Endothelial cell of umbilical vein (primary cell): ENCODE measurements around the gene TECTB. TPM values are rescaled to one million over a fixed set of nuclear protein-coding genes. Genes with fewer than 3 reads are reported as not detected.
A peak's percentile ranks its signal among the peaks of the same experiment; 100 is the strongest.

Experiments
- BruUV-seq: library from RNA; stranded (reverse); fragments of 400-500 nt; replicated peaks from 2 replicates; lab custom pipeline; 2021; lab: Mats Ljungman, UMichigan
- CTCF ChIA-PET: fragments of 300-600, 350-600 bp; sonication (Branson Sonifier 250); formaldehyde crosslinking; loops from one replicate; lab custom pipeline; 2021; ENCODE audit warnings: antibody characterized with exemption, inconsistent platforms; lab: Charles Lee
- POLR2A ChIA-PET: fragments of 300-600, 350-600 bp; sonication (Branson Sonifier 250); formaldehyde crosslinking; loops from one replicate; lab custom pipeline; 2021; ENCODE audit warnings: antibody characterized with exemption, inconsistent platforms; lab: Charles Lee
- DNase-seq: peaks from one replicate; pipeline ENCODE4 v3.0.0-alpha.2; 2011; ENCODE audit warnings: low read depth, low spot score
- FAIRE-seq: peaks from 2 replicates; lab custom pipeline; 2011; peaks lifted over from hg19 to GRCh38; lab: Jason Lieb, UNC
- H2AFZ ChIP-seq: 2 replicates; pipeline ENCODE4 v1.6.0; 2012; ENCODE audit warnings: low read depth, low read length, control low read depth, inconsistent platforms
- H3K27ac ChIP-seq: 2 replicates; pipeline ENCODE4 v1.5.1; 2011; ENCODE audit warnings: low read depth, mild to moderate bottlenecking, control low read depth, low read length, moderate library complexity; ENCODE audit not compliant: insufficient read depth
- H3K27me3 ChIP-seq, 2 experiments: 2 replicates each; pipeline versions ENCODE4 v1.6.0 to v1.6.1; 2011; ENCODE audit warnings: low read length in 2 of 2, mixed read lengths in 1 of 2; ENCODE audit not compliant: control insufficient read depth in 2 of 2, insufficient read depth in 2 of 2
- H3K36me3 ChIP-seq, 2 experiments: 2 replicates in 1 of 2; 3 replicates in 1 of 2; pipeline ENCODE4 v1.5.1; 2011; ENCODE audit warnings: low read length in 2 of 2, mild to moderate bottlenecking in 1 of 2, moderate library complexity in 1 of 2; ENCODE audit not compliant: control insufficient read depth in 2 of 2, insufficient read depth in 2 of 2; ENCODE audit errors: extremely low read depth in 1 of 2
- H3K4me1 ChIP-seq: 3 replicates; pipeline ENCODE4 v1.5.1; 2011; ENCODE audit warnings: mild to moderate bottlenecking, low read length; ENCODE audit not compliant: control insufficient read depth, insufficient read depth; ENCODE audit errors: extremely low read depth
- H3K4me2 ChIP-seq: 2 replicates; pipeline ENCODE4 v1.6.1; 2011; ENCODE audit warnings: low read length, control low read depth, mixed read lengths; ENCODE audit not compliant: insufficient read depth
- H3K4me3 ChIP-seq, 3 experiments: fragments of 200-600 bp in 1 of 3; sonication (generic), shearing (Covaris generic) in 1 of 3; replicated peaks in 1 of 3; 2 replicates each; pipeline ENCODE4 v1.5.1; 2011 to 2016; ENCODE audit warnings: control low read depth in 3 of 3, low read length in 3 of 3, mild to moderate bottlenecking in 2 of 3, inconsistent platforms in 1 of 3, low read depth in 1 of 3, moderate library complexity in 1 of 3; ENCODE audit not compliant: insufficient read depth in 1 of 3
- H3K79me2 ChIP-seq: 2 replicates; pipeline ENCODE4 v1.6.0; 2012; ENCODE audit warnings: low read length, inconsistent platforms; ENCODE audit not compliant: control insufficient read depth, insufficient read depth
- H3K9ac ChIP-seq: replicated peaks from 2 replicates; pipeline ENCODE3; 2011; ENCODE audit warnings: low read length, control low read depth; ENCODE audit not compliant: insufficient read depth; ENCODE audit errors: extremely low read depth
- H3K9me1 ChIP-seq: replicated peaks from 3 replicates; pipeline ENCODE4 v1.6.0; 2011; ENCODE audit warnings: mild to moderate bottlenecking, low read length; ENCODE audit not compliant: control insufficient read depth, insufficient read depth; ENCODE audit errors: extremely low read depth
- H3K9me3 ChIP-seq: replicated peaks from 2 replicates; pipeline ENCODE4 v1.5.1; 2012; ENCODE audit warnings: low read length, inconsistent platforms; ENCODE audit not compliant: control insufficient read depth, insufficient read depth
- H4K20me1 ChIP-seq: replicated peaks from 2 replicates; pipeline ENCODE3; 2011; ENCODE audit warnings: mild to moderate bottlenecking, low read length; ENCODE audit not compliant: control insufficient read depth, insufficient read depth; ENCODE audit errors: extremely low read depth
- CTCF ChIP-seq, 2 donors: IDR thresholded peaks; 1 replicate in 1 of 2; 2 replicates in 1 of 2; pipeline ENCODE4 v1.5.1; 2011; ENCODE audit warnings: low read length in 2 of 2, mild to moderate bottlenecking in 2 of 2, moderate library complexity in 2 of 2, control low read depth in 1 of 2, inconsistent platforms in 1 of 2, low read depth in 1 of 2; ENCODE audit not compliant: insufficient read depth in 1 of 2; ENCODE audit errors: extremely low read depth in 1 of 2
- EZH2 ChIP-seq: IDR thresholded peaks from 2 replicates; pipeline ENCODE4 v1.6.1; 2012; ENCODE audit warnings: borderline replicate concordance, low read depth, mild to moderate bottlenecking, moderate library complexity, low read length, inconsistent platforms; ENCODE audit not compliant: severe bottlenecking
- GATA2 ChIP-seq: IDR thresholded peaks from 2 replicates; pipeline ENCODE4 v1.7.0; 2011; ENCODE audit warnings: low read depth, mild to moderate bottlenecking, moderate library complexity, mixed read lengths, low read length; ENCODE audit not compliant: insufficient read length, insufficient read depth
- MYC ChIP-seq: IDR thresholded peaks from one replicate; pipeline ENCODE4 v1.6.1; 2011; ENCODE audit warnings: mild to moderate bottlenecking, low read depth, low read length
- POLR2AphosphoS5 ChIP-seq: IDR thresholded peaks from 2 replicates; pipeline ENCODE4 v1.6.1; 2012; ENCODE audit warnings: low read depth, mild to moderate bottlenecking, control low read depth, low read length, moderate library complexity; ENCODE audit not compliant: insufficient read depth
- dilution Hi-C: fragments of 300-500 bp; cut with MboI; formaldehyde crosslinking; loops from one replicate; pipeline ENCODE4 v1.15.0; 2019; ENCODE audit warnings: low sequenced_read_pairs; ENCODE audit not compliant: extremely low pct_ligation_motif_present
- intact Hi-C: fragments of 100-400 bp; cut with micrococcal nuclease; formaldehyde crosslinking; loops from one replicate; pipeline ENCODE4 v1.10.0; 2022
- polyA plus RNA-seq, 4 experiments: library from polyadenylated mRNA; depleted of rRNA in 3 of 4; stranded (reverse) in 3 of 4; unstranded in 1 of 4; fragments of >200 nt; gene quantifications; 2 replicates each; pipeline versions ENCODE4 v1.2.1 to v1.2.3, GENCODE V29; 2011 to 2012; ENCODE audit warnings: missing spikeins in 1 of 4
- total RNA-seq: library from RNA; stranded (reverse); gene quantifications from 2 replicates; pipeline ENCODE4 v1.2.3, GENCODE V29; 2021
- TF ChIP-seq, protein P1 (sequence below): IDR thresholded peaks from 2 replicates; pipeline ENCODE4 v1.6.1; 2011; ENCODE audit not compliant: insufficient read depth, insufficient read length

The TECTB gene
- total and polyA plus RNA-seq, 2 donors (not counting 3 experiments of a cell fraction or from before 2014, with no cell fraction given), result not detected

DNA sequence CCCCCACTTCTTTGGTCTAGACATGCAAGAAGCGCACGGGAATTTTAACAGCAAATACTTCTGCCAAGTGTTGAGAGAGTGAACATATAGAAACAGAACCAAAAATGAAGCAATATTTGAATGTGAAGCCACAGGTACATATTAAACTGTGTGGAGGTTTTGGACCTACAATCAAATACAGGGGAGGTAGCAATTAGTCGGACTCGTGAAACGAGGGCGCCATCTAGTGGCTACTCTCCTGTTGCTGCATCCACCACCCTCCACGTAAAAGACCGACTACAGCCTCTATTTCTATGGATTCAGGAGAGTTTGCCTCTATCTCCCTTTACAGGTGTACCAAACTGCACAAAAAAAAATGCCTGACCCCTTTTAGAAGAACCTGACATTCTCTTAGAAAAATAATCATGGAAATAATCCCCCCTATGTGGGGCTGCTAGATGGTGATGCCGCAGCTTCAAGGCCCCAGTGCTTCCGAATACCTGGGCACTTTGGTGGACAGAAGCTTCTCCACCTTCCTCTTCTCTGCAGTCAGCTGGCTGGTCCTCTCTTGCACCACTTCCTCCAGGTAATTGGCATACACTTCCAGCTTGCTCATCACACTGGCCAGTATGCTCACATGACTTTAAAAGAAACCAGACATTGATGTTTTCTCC is 31.7 kb downstream of the TECTB start:
- intact Hi-C loops, result loop anchor here (1.0 to 5.0 kb wide), 13 partner anchors 48 to 1758 kb away; partner anchors contain the start of genes ADRA2A, BBIP1, GPAM and SHOC2
- H3K9me1 ChIP-seq, result no peaks in the 10 kb centered on the region
- H3K27me3 ChIP-seq, result no peaks in the 10 kb centered on the region
- no TSS peak for BruUV-seq
- H3K4me1 ChIP-seq, result peaks cover 20% of the 10 kb centered on the region
- H3K4me3 ChIP-seq, result no peak overlapping the region
- no peak overlapping the region for H3K9ac ChIP-seq
- DNase-seq (peak; percentile 68), FAIRE-seq (peak; percentile 88)
- H3K9me3 ChIP-seq, result no peaks in the 10 kb centered on the region
- ChIA-PET CTCF (interaction anchor here (0.5 to 7.3 kb wide), 13 partner anchors 10 to 1569 kb away, joined by 3 to 96 read pairs (median 5); no protein-coding TSS in a partner anchor), POLR2A (no interaction called here)
- dilution Hi-C loops, result no loop called here
- no peaks in the 10 kb centered on the region for H3K36me3 ChIP-seq
- peak; percentile 81 to 88 for TF ChIP-seq CTCF (IDR thresholded peaks at IDR 0.05; ENCODE audit: extremely low read depth in 1 of 2, insufficient read depth in 1 of 2, low read depth in 1 of 2, low read length in 2 of 2)
- TF ChIP-seq MYC, result no peak
- H4K20me1 ChIP-seq, result no peaks in the 10 kb centered on the region
- no peak overlapping the region for H3K27ac ChIP-seq
- no peak overlapping the region for H3K4me2 ChIP-seq
- H3K79me2 ChIP-seq, result no peaks in the 10 kb centered on the region
- no peak overlapping the region for H2AFZ ChIP-seq

DNA sequence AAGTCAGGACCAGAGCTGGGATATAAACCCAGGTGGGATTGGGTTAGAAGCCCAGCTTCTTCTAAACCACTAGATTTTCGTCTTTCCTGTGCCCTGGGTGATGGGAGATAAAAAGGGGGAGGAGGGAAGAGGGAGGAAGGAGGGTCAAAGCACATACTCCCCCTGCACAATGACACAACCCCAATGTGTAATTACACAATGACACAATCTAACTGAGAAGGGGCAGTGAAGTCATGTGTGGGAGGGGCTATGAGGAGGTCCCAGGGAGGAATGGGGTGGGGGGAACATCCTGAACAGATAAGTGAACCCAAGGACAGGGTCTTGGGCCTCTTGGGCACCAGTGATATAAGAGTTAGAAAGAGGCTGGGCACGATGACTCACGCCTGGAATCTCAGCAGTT is 44.5 kb downstream of the TECTB start:
- Histone ChIP-seq H4K20me1 (no peaks in the 10 kb centered on the region), H3K79me2 (no peaks in the 10 kb centered on the region), H3K36me3 (no peaks in the 10 kb centered on the region), H3K27me3 (peaks cover 0 to 4% of the 10 kb centered on the region in 2 experiments), H3K9me3 (no peaks in the 10 kb centered on the region), H2AFZ (no peak overlapping the region), H3K27ac (no peak overlapping the region), H3K4me3 (no peak overlapping the region), H3K4me2 (no peak overlapping the region), H3K4me1 (no peaks in the 10 kb centered on the region), H3K9ac (no peak overlapping the region), H3K9me1 (no peaks in the 10 kb centered on the region)
- no peak for TF ChIP-seq GATA2
- TF ChIP-seq EZH2, result no peak
- no peak for TF ChIP-seq POLR2AphosphoS5
- TF ChIP-seq, protein P1, sequence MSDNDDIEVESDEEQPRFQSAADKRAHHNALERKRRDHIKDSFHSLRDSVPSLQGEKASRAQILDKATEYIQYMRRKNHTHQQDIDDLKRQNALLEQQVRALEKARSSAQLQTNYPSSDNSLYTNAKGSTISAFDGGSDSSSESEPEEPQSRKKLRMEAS, result no peak
- ChIA-PET POLR2A (no interaction called here), CTCF (interaction anchor here (1.5 to 10.1 kb wide), 3 partner anchors 106 to 190 kb away, joined by 4 to 97 read pairs (median 9); no protein-coding TSS in a partner anchor)
- dilution Hi-C loops (no loop called here), intact Hi-C loops (no loop called here)
- FAIRE-seq, result no peak
- BruUV-seq, result no TSS peak
- DNase-seq, result no peak
